ENCODE data around the gene MROH7.

Gene MROH7

DNA sequence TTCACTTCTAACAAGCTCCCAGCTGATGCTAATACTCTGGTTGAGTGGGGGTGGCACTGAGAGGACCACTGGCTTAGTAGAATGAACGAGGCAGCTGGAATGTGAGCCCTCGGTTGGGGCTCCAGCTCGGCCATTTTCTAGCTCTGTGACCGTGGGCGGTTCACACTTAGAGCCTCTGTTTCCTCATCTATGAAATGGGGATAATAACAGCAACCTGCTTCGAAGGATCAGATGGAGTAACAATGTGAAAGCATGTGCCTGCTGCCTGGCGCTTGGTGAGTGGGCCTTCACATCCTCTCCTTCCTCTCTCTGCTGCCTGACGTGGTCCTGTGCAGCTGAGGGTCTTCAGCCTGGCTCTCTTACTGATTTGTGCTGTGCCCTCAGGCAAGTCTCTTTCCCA, 53.2 kb downstream of the MROH7 start:
- in situ Hi-C loops (cut with MboI; ENCODE audit: low sequenced_read_pairs): no loop called here

DNA sequence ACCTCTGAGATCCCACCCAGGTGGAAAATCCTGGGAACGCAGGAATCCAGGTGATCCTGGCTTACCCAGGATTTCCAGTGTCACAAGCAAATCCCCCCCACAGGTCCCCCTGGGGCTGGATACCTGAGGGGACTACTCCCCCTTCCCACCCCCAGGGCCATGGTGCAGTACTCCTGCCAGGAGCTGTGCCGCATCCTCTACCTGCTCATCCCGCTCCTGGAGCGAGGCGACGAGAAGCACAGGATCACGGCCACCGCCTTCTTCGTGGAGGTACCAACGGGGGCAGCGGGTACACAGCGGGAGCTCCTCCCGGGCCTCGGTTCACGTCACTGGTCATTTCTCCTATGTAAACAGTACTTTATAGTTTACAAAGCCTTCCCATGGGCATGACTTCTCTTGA, 53.6 kb downstream of the MROH7 start:
- in situ Hi-C loops (cut with MboI; ENCODE audit: low sequenced_read_pairs): no loop called here

DNA sequence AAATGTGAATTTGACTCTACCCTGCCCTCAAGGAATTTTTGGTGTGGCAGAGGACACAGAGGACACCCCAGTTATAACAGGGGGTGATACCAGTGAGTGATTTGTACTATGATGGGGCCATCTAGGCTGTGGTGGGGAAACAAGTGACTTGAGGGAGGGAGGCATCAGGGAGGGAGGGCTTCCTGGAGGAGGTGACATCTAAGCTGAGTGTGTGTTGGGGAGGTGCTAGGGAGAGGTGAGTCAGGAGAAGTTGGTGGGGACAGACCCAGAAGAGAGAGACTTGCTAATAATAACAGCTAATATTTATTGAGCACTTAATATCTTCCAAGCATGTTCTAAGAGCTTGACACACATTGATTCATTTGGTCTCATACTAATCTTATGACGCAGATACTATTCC, 54.2 kb downstream of the MROH7 start:
- in situ Hi-C loops (cut with MboI; ENCODE audit: low sequenced_read_pairs): no loop called here

DNA sequence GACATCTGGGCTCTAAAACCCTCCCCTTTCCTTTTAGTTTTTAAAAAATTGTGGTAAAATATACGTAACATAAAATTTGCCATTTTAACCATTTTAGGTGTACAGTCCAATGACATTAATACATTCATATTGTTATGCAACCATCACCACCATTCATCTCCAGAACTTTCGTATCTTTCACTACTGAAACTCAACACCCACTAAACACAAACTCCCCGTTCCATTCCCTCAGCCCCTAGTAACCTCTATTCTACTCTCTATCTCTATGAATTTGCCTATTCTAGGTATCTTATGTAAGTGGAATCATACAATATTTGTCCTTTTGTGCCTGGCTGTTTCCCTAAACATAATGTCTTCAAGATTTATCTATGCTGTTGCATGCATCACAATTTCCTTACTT, 54.7 kb downstream of the MROH7 start:
- in situ Hi-C loops (cut with MboI; ENCODE audit: low sequenced_read_pairs): no loop called here

DNA sequence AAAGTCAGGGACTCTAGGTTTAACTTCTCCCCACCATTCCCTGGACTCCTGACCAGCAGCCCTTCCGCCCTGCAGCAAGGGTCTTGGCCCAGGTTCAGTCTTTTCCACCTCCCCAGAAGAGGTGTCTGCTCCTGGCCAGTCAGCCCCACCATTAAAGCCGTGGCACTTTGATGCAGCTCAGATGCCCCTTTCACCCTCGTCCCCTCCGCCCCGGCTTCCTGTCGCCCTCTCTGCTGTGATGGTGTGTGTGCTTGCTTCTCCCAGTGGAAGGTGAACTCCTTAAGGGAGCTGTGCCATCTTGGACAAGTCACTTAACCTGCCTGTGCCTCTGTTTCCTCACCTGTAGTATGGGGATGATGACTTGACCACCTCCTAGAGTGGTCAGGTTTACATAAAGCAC, 56.3 kb downstream of the MROH7 start:
- in situ Hi-C loops (cut with MboI; ENCODE audit: low sequenced_read_pairs): no loop called here

DNA sequence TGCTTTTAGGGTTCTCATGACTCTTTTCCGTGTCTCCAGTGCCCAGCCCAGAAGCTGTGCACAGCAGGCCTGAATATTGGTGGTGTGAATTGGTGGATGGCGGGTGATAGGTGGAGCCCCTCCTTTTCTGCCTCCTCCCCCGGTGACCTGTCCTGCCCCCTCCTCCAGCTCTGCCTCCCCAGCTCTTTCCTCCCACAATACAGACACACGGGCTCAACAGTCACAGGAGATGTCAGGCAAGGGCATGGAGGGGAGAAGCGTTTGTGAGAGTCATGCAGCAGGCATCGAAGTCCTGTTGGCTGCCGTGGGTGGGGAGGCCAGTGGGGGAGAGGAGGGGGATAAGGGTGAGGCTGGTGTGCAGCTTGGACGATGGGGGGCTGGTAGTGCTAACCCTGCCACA, 56.8 kb downstream of the MROH7 start:
- in situ Hi-C loops (cut with MboI; ENCODE audit: low sequenced_read_pairs): no loop called here

DNA sequence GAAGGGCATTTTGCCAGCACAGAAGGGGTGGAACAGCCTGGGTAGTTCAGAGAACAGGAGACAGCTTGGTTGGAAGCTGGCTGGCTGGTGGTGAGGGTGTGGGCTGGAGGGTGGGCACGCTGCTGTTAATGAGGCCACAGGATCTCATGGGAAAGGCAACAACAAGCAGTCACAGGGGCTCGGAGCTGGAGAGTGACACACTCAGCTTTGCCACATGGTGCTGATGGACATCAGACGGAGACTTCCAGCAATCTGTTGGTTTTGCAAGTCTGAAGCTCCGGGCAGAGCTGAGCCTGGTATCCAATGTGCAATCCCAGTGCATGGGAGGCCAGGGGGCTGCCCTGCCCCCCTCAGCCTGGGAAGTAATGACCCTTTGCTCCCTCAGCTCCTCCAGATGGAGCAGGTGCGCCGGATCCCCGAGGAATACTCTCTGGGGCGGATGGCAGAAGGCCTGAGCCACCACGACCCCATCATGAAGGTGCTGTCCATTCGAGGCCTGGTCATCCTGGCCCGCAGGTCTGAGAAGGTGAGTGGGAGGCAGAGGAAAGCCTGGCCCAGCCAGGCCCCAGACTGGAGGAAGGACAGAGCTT, 58.4 kb downstream of the MROH7 start:
- in situ Hi-C loops (cut with MboI; ENCODE audit: low sequenced_read_pairs): no loop called here

DNA sequence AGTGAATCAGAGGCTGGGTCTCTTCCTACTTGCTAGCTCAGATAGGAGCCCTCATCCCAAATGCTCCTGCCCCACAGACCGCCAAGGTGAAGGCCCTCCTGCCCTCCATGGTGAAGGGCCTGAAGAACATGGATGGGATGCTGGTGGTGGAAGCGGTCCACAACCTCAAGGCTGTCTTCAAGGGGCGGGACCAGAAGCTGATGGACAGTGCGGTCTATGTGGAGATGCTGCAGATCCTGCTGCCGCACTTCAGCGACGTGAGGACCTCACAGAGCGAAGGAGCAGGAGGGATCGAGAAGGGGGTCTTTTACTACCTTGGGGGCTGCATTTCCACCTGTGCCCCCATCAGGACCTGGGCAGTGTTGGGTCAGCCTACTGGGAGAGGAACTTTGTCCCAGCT, 59.5 kb downstream of the MROH7 start:
- in situ Hi-C loops (cut with MboI; ENCODE audit: low sequenced_read_pairs): no loop called here

DNA sequence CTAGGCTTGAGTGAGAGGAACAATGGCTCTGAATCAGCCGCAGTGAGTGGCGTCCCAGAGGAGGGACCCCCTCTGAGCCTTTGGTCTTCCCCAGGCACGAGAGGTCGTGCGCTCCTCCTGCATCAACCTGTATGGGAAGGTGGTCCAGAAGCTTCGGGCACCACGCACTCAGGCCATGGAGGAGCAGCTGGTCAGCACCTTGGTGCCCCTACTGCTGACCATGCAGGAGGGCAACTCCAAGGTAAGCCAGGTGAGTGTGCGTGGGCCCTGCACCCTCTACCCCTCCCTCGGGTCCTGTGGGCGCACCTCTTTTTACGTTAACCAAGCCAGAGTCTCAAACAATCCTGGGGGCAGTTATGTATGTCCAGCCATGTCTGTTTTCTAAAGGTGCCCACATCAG, 60.4 kb downstream of the MROH7 start:
- in situ Hi-C loops (cut with MboI; ENCODE audit: low sequenced_read_pairs): no loop called here

DNA sequence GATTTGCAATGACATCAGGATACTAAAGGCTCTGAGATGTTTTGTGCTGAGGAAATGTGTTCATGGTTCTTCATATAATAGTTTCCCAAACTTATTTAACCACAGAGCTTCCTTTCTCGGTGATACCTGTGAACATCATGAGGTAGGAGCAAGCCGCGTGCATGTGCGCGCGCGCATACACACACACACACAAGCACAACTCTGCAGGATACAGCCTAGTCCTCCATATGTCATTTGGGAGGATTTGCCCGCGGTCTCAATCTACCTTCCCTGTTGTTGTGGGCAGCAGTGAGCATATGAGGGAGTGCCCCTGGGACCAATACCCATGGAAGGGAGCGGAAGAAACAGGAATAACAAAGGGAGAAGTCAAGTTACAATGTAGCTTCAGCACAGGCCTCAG, 61.9 kb downstream of the MROH7 start:
- in situ Hi-C loops (cut with MboI; ENCODE audit: low sequenced_read_pairs): no loop called here

DNA sequence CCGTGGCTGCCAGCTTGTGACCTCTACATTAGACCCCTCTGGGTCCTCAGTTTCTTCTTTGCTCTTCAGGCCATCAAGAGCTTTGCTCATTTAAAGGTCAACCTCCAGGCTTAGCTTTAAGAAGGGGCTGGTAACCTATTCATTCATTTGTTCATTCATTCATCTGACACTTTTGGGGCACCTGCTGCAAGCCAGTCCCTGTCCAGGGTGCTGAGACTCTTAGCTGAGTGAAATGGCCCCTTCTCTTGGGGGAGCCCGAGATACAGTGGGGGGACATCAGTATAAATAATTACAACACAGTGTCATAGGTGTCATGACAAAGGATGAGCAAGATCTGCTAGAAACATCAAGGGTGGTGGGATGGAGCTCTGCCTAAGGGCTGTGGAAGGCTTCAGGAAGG, 63.6 kb downstream of the MROH7 start:
- in situ Hi-C loops (cut with MboI; ENCODE audit: low sequenced_read_pairs): no loop called here

DNA sequence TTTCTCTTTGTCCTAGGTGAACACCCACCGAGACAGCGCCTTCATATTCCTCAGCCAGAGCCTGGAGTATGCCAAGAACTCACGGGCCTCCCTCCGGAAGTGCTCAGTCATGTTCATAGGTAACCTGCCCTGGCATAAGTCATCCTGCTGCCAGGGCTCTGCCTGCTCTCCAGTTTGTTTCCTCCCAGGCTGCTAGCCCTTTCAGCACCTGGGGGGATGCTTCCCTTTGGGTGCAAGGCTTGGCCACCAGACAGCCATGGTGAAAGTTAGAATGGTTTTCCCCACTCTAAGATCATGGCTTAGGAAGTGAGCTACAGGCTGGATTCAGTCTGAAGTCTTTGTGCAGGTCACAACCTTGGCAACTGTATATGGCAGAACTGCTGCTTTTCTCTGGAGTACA, 64.8 kb downstream of the MROH7 start:
- in situ Hi-C loops (cut with MboI; ENCODE audit: low sequenced_read_pairs): no loop called here

DNA sequence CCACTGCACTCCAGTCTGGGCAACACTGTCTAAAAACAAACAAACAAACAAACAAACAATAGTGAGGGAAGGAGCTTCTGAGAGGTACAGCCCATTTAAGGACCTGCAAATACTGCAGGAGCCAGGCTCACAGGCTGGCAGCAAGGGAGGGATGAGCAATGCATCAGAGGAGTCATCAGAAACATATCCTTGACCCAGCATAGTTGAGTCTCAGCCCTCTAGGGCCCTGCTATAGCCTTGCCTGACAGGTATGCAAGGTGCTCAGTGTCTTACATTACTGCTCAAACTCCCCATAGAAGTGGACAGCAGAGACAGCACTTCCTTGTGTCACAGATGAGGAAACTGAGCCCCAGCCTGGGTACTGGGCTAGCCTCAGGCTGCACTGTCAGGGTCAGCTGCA, 66.8 kb downstream of the MROH7 start:
- in situ Hi-C loops (cut with MboI; ENCODE audit: low sequenced_read_pairs): no loop called here

DNA sequence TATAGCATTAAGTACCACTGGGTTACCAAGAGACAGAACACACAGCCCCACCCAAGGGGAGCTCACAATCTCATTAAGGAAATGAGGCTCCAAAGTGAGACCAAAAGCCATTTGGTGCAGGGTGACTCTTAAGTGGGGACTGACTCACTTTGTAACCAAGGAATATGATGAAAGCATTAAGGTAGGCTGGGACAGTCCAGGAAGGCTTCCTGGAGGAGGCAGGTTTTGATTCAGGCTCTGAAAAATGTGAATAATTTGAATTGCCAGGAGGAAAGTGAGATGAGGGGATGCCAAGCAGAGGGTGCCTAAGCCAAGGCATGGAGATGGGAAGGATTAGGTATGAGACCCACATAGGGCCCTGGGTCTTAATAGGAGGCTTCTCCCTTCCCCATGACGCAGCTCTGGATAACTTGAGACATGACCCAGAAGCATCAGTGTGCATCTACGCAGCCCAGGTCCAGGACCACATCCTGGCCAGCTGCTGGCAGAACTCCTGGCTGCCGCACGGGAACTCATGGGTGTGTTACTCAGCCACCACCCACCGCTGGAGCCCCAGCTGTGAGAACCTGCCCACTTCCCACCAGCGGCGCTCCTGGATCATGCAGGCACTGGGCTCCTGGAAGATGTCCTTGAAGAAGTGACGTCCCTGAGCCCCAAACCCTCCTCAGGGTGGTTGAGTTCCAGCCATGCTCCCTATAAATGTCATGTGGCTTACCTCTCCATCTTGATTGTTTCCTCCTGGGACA, 68.1 kb downstream of the MROH7 start:
- in situ Hi-C loops (cut with MboI; ENCODE audit: low sequenced_read_pairs): no loop called here

DNA sequence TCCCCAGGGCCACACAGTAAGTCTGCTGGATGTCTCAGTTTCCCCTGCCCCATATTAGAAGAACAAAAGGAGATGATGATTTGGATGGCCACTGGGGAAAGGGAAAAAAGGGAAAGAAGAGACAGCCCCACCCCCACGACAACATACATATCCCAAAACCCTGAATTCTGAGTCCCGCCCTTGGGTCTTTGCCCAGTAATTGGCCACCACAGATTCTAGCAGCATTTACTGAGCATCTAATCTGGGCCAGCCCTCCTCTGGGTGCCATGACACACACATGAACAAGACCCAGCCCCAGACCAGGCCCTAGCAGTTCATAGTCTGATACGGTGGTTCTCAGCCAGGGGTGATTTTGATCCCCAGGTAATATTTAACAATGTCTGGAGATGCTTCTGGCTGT, 68.8 kb downstream of the MROH7 start:
- in situ Hi-C loops (cut with MboI; ENCODE audit: low sequenced_read_pairs): no loop called here

DNA sequence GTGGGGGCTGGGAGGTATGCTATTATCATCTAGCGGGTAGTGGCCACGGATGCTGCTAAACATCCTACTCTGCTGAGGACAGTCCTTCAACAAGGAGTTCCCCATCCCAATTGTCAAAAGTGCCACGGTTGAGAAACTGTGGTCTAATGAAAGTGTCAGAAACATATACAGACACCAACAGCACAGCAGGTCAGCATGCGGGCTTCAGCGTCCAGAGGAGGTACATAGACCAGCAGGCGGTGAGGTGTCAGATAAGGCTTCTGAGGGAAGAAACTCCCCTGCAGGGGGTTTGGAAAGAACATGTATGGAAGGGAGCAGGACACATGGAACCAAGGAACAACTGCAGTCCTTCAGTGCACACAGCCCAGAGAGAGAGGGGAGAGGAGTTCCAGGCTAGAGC, 69.3 kb downstream of the MROH7 start:
- in situ Hi-C loops (cut with MboI; ENCODE audit: low sequenced_read_pairs): no loop called here

DNA sequence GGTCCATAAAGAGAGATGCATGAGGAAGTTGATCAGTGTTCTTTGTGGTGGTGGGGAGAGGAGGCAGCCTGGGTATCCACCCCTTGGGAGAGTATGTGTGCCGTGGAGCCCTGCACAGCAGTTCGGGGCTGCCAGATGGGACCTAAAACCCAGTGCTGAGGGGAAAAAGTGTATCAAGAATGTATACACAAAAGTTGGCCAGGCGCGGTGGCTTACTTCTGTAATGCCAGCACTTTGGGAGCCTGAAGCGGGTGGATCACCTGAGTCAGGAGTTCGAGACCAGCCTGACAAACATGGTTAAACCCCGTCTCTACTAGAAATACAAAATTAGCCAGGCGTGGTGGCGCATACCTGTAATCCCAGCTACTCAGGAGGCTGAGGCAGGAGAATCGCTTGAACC, 70.0 kb downstream of the MROH7 start:
- in situ Hi-C loops (cut with MboI; ENCODE audit: low sequenced_read_pairs): no loop called here

DNA sequence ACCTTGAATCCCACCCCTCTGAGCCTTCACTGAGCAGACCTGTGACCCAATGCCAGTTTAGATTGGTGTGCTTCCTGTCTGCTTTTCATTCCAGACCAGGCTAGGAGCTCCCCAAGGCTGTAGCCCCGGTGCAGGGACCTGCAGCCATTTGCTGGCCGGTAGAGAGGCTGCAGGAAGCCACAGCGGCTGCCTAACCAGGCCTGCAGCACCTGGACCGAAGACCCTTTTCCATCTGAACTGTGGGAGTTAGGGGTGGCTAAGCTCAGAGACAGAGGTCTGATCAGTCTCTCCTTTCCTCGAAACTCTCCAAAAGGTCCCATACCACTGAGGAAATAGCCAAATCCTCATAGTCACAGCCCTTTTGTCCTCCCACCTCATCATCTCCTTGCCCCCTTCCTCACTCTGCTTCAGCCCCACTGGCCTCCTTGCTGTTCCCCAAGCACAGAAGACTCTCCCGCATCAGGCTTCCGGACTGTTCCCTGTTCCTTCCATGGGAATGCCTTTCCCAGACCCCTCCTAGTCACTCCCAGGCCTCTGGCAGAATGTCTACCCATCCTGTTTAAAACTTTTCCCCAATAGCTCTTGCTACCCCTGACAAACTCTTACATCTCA, 73.4 kb downstream of the MROH7 start:
- in situ Hi-C loops (cut with MboI; ENCODE audit: low sequenced_read_pairs): no loop called here

DNA sequence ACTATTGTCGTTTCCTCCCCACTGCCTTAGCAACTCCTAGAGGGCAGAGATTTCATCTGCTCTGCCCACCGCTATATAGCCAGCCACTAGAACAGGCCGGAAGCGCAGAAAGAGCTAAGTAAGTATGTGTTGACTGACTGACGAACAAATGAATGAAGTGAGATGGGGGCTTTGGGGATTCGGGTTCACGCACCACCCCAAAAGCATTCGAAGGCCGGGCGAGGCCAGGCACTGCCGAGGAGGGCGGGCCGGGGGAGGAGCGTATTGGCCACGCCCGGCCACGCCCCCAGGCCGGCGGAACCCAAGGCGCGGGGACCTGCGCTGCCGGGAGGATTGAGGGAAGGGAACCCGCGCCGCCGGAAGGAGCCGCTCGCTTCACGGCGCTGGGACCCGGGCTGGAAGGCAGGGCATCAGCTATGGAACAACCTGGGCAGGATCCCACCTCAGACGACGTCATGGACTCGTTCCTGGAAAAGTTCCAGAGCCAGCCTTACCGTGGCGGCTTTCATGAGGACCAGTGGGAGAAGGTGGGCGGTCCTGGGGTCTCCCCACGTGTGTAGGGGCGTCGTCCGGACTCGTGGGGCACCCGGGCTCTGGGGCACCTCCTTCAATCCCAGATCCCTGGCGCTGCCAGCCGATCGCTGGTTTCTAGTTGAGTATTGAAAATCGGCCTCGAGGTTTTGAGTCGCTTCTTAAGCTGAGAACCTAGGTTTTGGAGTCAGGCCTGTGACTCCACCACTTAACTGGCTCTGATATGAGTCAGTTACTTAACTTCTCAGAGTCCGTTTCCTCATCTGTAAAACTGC, 74.1 kb downstream of the MROH7 start, which contains the start of gene TTC4:
Gene TTC4 (plus strand): TSS at position 369 of the 806 bp plus-strand sequence. CDS start 48 bp downstream, at position 417.
- in situ Hi-C loops (cut with MboI; ENCODE audit: low sequenced_read_pairs): no loop called here

DNA sequence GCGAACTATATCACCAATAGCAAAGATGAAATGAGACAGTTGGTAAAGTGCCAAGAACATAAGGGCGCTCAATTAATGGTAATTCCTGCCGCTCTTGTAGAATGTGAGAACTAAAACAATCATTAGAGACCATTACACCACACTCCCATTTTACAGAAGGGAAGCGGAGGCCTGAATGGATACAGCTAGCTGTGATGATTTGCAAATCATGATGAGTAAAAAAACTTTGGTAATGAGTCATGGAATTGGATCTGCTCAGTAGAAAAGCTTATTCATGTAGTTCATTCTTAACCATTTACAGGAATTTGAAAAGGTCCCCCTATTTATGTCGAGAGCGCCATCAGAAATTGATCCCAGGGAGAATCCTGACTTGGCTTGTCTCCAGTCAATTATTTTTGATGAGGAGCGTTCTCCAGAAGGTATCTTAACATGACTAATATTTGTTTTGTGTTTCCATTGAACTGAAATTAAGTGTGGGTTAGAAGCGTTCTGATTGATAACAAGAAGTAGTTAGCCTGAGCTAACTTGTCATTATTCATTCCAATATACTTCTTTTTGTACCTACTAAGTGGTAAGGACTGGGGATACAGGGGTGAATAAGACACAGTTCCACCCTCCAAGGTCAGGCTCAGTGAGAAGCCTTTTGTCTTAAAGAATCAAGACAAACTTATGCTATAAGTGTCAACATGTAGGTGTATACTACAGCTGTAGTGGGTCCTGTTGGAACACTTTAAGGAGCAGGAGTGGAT, 74.9 kb downstream of the MROH7 start:
- in situ Hi-C loops (cut with MboI; ENCODE audit: low sequenced_read_pairs): no loop called here

DNA sequence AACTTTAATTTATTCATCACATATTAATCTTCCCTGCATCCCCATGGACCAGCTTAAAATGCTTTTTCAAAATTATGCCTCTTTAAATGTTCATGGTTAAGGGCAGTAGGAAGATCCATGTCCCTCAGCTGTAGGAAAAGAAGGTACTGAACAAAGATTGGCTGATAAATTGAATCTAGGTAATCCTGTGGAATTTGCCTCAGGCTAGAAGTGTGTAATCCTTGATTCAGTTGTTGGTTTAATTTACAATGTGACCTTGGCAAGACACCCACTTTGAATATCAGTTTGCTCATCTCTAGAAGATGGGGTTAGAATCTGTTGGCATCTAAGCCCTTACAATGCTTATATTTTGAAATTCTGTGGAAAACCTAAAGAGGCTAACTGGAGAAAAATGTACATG, 80.1 kb downstream of the MROH7 start:
- in situ Hi-C loops (cut with MboI; ENCODE audit: low sequenced_read_pairs): no loop called here
